GM12875 (cell line): ENCODE results near the gene BMERB1.
"Not testable (repeated sequence)": the region's sequence is repeated elsewhere in the genome, so short reads cannot be mapped to it uniquely, and the experiment has no call there.

ENCODE experiments used
- H3K4me3 ChIP-seq: one replicate; pipeline ENCODE4 v1.5.1; 2011; ENCODE audit warnings: low read depth, low read length, control low read depth
- CTCF ChIP-seq: IDR thresholded peaks from 2 replicates; pipeline ENCODE4 v1.5.1; 2011; ENCODE audit warnings: low read depth, mild to moderate bottlenecking, control low read depth, inconsistent platforms, low read length, moderate library complexity, borderline replicate concordance; ENCODE audit not compliant: insufficient read depth

BMERB1 gene

GRCh38 chr16:15422222-15422621, 12.2 kb upstream of the BMERB1 start:
- H3K4me3 ChIP-seq, result no peak overlapping the region
- TF ChIP-seq CTCF, result no peak

GRCh38 chr16:15425861-15426260, 8.5 kb upstream of the BMERB1 start:
- no peak overlapping the region for H3K4me3 ChIP-seq
- no peak for TF ChIP-seq CTCF

DNA sequence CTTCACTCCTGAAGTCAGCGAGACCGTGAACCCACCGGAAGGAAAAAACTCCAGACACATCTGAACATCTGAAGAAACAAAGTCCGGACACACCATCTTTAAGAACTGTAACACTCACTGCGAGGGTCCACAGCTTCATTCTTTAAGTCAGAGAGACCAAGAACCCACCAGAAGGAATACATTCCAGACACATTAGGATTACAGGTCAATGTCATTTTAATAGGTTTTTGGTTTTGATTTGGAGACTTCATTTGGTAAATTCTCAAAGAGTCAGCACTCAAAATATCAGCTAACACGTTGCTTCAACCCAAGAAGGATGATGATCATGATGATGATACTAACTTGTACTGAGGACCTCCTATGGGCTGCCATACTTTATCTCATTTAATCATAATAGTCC, 7.6 kb upstream of the BMERB1 start:
- no peak for TF ChIP-seq CTCF
- H3K4me3 ChIP-seq, result no peak overlapping the region

GRCh38 chr16:15427648-15428239, 6.6 kb upstream of the BMERB1 start:
- TF ChIP-seq CTCF, result peak; percentile 40; the same call in 1 of the 2 replicates
- no peak overlapping the region for H3K4me3 ChIP-seq

DNA sequence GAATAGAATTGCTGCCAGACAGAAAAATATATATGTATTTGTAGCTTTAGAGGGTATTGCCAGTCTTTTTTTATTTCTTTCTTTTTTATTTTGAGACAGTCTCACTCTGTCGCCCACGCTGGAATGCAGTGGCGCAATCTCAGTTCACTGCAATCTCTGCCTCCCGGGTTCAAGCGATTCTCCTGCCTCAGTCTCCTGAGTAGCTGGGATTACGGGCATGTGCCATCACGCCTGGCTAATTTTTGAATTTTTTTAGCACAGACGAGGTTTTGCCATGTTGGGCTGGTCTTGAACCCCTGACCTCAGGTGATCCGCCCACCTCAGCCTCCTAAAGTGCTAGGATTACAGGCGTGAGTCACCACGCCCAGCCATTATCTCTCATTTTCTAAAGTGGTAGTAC, 3.5 kb upstream of the BMERB1 start:
- H3K4me3 ChIP-seq, result not testable (repeated sequence)

- H3K4me3 ChIP-seq, result no peak overlapping the region
- no peak for TF ChIP-seq CTCF
These were observed 336 bp upstream of the BMERB1 start for GRCh38 chr16:15434079-15434424.

DNA sequence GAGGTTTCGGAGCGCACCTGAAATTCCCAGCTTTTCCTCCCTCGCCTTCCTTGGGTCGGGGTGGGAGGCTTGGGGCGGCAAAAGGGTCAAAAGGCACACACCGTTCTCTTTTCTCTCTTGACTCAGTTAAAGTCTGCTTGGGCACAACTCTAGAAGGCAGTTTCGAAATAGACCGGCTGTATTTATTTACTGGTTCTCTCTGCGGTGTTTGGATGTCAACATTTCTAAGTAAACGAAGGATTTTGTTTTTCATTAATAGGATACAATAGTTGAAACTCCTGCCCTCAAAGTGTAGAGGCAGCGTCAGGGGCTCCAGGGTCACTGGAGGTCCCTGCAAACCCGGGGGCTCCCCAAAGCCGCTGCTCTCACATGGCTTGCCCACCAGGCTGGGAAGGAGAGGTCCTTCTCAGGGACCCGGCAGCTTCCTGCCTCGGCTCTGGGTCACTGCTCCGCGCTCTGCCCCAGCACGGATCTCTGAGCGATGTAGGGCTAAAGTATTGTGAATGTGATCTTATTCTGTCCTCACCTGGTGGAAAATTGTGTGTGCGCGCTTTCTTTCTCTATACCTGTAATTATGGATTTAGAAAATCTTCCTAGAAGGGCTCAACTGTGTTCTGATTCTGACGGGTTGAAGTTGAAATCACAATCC, 952 bp downstream of the BMERB1 start:
- no peak overlapping the region for H3K4me3 ChIP-seq
- TF ChIP-seq CTCF, result no peak
